Fibroblast of the conjunctiva (primary cell): Measurements from ENCODE around the gene NANOS2.

ENCODE experiments used
- DNase-seq: peaks from one replicate; pipeline ENCODE4 v3.0.0-alpha.2; 2010; ENCODE audit warnings: low read depth

NANOS2 gene

GRCh38 chr19:45913874-45914830 lies at the start of gene NANOS2:
Gene NANOS2, minus strand, starts transcription at chr19:45914778. Its CDS starts 85 bp downstream, at chr19:45914693.
- DNase-seq = no peak

GRCh38 chr19:45962021-45962420 lies 47.4 kb upstream of the NANOS2 start:
- no peak for DNase-seq

- no peak for DNase-seq
These were observed 46.1 kb upstream of the NANOS2 start for GRCh38 chr19:45960595-45961235.

GRCh38 chr19:45959517-45960025 lies 45.0 kb upstream of the NANOS2 start:
- DNase-seq = no peak

- DNase-seq = no peak
These were observed 44.4 kb upstream of the NANOS2 start for GRCh38 chr19:45958769-45959516.

GRCh38 chr19:45958320-45958719 lies 43.7 kb upstream of the NANOS2 start:
- no peak for DNase-seq

DNA sequence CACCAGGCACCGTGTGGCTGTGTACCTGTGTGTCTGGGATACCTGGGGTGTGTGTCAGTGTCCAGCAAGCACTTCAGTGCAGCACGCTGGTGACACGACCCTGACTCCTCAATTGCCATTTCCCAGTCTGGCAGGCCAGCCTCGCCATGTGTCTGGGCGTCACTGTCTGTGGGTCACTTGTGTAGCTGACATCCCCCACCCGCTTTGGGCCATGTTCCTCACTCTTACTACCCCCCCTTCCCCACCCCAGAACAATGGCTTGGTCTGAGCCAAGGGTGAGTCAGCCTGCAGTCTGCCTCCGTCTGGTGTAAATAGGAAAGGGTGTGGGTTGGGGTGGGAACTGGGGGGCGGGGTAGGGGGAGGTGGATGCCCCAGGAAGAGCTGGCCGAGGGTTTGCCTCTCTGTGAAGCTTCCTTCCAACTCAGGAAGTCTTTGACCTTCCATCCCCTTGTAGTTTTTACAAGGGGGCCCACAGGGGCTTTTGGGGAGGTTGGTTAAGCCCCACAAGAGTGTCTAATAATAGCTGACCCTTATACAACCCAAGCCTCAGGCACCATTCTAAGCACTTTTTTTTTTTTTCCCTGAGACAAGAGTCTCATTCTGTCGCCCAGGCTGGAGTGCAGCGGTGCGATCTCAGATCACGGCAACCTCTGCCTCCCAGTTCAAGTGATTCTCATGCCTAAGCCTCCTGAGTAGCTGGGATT lies 41.5 kb upstream of the NANOS2 start:
- no peak for DNase-seq

DNA sequence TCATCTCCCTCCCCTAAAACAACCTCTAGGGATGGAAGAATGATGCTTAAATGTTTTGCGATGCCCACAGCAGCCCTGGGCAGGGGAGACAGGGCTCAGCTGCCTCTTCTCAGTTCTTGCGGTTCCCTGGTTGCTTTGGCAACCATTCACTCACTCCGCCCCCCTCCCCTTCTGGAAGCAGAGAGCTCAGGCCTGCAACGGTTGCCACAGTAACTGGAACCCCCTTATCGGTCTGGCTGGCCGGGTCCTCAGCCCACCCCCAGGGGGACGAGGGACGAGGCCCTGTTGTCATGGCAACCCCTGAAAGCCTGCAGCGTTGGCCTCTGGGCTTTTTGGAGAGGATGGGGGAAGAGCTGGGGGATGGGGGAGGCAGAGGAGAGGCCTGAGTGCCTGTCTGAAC lies 39.6 kb upstream of the NANOS2 start:
- no peak for DNase-seq

DNA sequence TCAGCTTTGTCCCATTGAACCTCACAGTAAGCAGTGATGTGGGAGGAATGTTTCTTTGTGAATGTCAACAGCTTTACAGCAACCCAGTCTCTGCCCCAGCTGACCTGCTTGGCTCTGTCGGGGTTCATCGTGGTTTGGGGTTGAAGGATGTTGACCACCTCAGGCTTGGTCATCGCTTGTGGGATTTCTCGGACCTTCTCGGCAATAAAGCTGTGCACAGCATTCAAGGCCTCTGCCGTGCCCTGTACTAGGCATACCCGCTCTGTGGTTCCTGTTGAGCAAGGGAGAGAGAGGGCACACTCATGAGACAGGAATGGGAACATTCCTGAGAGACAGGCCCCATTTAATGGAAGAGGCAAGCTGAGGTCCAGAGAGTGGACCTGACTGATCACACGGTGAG lies 39.1 kb upstream of the NANOS2 start:
- DNase-seq = no peak

DNA sequence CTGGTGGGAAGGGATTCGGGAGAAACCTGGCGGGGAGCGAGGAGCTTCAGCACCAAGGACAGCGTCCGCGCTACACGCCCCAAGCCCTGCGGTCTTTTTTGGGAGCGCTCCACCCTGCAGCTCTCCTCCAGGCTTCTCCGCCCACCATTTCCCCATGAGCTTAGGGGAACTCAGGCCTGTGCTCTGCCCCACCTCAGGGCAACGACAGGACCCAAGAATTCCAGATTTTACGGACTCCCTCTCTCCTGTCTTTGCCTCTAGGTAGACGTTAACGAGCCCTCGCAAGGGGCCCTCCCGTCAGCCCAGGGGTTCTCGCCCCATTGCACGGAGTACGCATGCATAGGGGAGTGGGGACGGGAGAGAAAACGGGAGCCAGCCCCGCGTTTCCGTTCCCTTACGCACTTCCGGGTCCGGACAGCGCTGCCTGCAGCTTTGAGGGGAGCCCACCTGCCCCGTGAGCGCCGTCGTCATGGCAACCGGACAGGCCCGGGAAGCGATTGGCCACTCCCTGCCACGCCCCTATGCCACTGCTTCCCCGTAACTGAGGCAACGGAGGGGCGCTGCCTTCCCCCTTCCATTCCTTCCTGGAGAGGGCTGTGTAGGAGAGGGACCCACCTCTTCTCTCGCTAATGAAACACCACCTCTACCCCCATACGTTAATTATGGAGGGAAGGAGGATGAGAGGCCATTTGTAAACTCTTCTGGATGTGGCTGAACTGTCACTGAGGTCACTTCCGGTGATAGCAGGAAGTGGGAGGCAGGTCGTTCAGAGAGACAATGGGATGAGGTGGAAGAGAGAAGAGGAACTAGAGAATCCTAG lies 38.3 kb upstream of the NANOS2 start:
- DNase-seq = no peak

- DNase-seq = no peak
These were observed 37.7 kb upstream of the NANOS2 start for GRCh38 chr19:45952341-45952685.

DNA sequence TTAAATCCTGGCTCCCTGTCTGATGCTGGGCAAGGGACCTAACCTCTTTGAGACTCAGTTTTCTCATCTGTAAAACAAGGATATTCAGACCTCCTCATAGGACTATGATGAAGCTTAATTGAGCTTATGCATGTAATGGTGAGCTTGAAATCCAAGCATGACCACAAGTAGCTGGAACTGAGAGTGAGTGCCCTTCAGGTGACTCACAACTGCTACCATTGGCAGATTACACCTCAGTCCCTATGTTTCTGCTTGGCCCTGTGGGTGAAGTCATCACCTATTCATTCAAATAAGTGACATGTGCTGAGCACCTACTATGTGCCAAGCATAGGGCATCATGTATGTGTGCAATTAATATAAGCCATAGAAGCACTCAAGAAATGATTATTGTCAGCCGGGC lies 33.3 kb upstream of the NANOS2 start:
- DNase-seq = no peak

DNA sequence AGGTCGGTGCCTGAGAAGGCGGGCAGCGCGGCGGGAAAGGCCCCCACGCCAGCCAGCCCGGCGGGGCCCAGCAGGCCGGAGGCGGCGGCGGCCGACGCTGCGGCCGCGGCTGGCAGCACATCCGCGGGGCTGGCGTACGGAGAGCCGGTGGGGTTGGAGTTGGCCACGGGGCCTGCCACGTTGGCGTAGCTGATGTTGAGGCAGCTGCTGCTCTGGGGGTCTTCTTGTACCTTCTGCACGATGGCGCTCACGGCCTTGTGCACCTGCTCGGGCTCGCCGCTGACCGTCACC lies 25.9 kb upstream of the NANOS2 start:
- no peak for DNase-seq

- DNase-seq = no peak
These were observed 25.4 kb upstream of the NANOS2 start for GRCh38 chr19:45939792-45940514.

GRCh38 chr19:45938733-45939319 lies 24.2 kb upstream of the NANOS2 start:
- no peak for DNase-seq

GRCh38 chr19:45935267-45935666 lies 20.7 kb upstream of the NANOS2 start:
- no peak for DNase-seq

- DNase-seq = no peak
These were observed 20.1 kb upstream of the NANOS2 start for GRCh38 chr19:45934551-45935230.

DNA sequence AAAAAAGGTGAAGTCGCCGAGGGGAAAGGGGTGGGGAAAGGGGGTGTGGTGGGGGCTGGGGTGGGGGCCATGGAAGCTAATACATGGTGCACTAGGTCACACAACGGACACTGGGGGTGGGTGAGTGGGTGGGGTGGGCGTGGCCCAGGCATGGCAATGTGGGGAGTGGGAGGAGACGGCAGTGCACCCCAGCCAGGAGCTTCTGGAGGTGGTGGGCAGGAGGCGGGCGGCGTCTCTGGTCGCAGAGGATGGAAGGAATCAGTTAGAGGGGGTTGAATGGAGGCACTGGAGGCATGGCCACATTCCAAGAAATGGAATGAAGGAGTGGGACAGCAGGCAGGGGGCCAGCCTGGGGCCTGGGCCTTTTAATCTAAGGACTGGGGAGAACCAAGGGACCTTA lies 19.2 kb upstream of the NANOS2 start:
- no peak for DNase-seq

- DNase-seq = no peak
These were observed 16.5 kb upstream of the NANOS2 start for GRCh38 chr19:45931055-45931454.

- no peak for DNase-seq
These were observed 14.7 kb upstream of the NANOS2 start for GRCh38 chr19:45929247-45929646.
